GM12878 (cell line): ENCODE results near the gene MUC16. TPM values are rescaled to one million over a fixed set of nuclear protein-coding genes. Genes with fewer than 3 reads are reported as not detected.

Experiments used
- ATAC-seq: fragments of 200-7000 bp; cut with Tn5 transposase; 3 replicates; pipeline ENCODE4 v1.9.1; 2020; ENCODE audit warnings: mild to moderate bottlenecking, moderate library complexity
- BruUV-seq: library from RNA; stranded (reverse); fragments of 400-500 nt; replicated peaks from 2 replicates; lab custom pipeline; 2021; lab: Mats Ljungman, UMichigan
- CTCF ChIA-PET: fragments of 300-600 bp; sonication (Branson Sonifier 250); formaldehyde crosslinking; extraction: SDS; loops from one replicate; lab custom pipeline; 2021; ENCODE audit warnings: inconsistent platforms; lab: Yijun Ruan, JAX
- POLR2A ChIA-PET: fragments of 350-600 bp; formaldehyde crosslinking; extraction: SDS; loops from one replicate; lab custom pipeline; 2021; ENCODE audit warnings: inconsistent platforms; lab: Charles Lee
- RAD21 ChIA-PET: fragments of 300-600 bp; sonication (Branson Sonifier 250); formaldehyde crosslinking; loops from one replicate; lab custom pipeline; 2023; ENCODE audit warnings: antibody characterized with exemption; ENCODE audit not compliant: unreplicated experiment; lab: Charles Lee
- SMC1A ChIA-PET: fragments of 300-600 bp; sonication (Branson Sonifier 250); formaldehyde crosslinking; loops from one replicate; lab custom pipeline; 2023; ENCODE audit not compliant: unreplicated experiment, uncharacterized antibody; lab: Charles Lee
- DNase-seq: peaks from one replicate; pipeline ENCODE4 v3.0.0-alpha.2; 2011; ENCODE audit warnings: low read depth, low spot score
- FAIRE-seq: peaks from 3 replicates; lab custom pipeline; 2011; peaks lifted over from hg19 to GRCh38; lab: Jason Lieb, UNC
- H2AFZ ChIP-seq: 2 replicates; pipeline ENCODE4 v1.6.0; 2011; ENCODE audit warnings: low read depth, low read length, control low read depth; ENCODE audit not compliant: control insufficient read depth
- H3K27ac ChIP-seq: 2 replicates; pipeline ENCODE4 v1.5.1; 2011; ENCODE audit warnings: control low read depth; ENCODE audit not compliant: control insufficient read depth, insufficient read depth
- H3K27me3 ChIP-seq, 2 experiments: replicated peaks in 1 of 2; 2 replicates each; pipeline versions ENCODE4 v1.6.0 to v1.6.1; 2011; ENCODE audit warnings: low read length in 1 of 2; ENCODE audit not compliant: control insufficient read depth in 2 of 2, insufficient read depth in 2 of 2
- H3K36me3 ChIP-seq, 2 experiments: 2 replicates each; pipeline ENCODE4 v1.5.1; 2011; ENCODE audit warnings: low read length in 1 of 2; ENCODE audit not compliant: control insufficient read depth in 2 of 2, insufficient read depth in 2 of 2
- H3K4me1 ChIP-seq: 2 replicates; pipeline ENCODE4 v1.6.1; 2011; ENCODE audit warnings: mild to moderate bottlenecking, low read length, moderate library complexity, mixed read lengths; ENCODE audit not compliant: control insufficient read depth, insufficient read depth
- H3K4me2 ChIP-seq: 2 replicates; pipeline ENCODE4 v1.6.0; 2011; ENCODE audit warnings: control low read depth; ENCODE audit not compliant: control insufficient read depth, insufficient read depth
- H3K4me3 ChIP-seq: fragments of 200-600 bp; sonication (generic); 2 replicates; pipeline ENCODE4 v1.5.1; 2016
- H3K79me2 ChIP-seq: 2 replicates; pipeline ENCODE4 v1.6.0; 2011; ENCODE audit warnings: low read length; ENCODE audit not compliant: control insufficient read depth, insufficient read depth
- H3K9ac ChIP-seq: 2 replicates; pipeline ENCODE4 v1.8.0; 2011; ENCODE audit warnings: low read length, control low read depth, mixed read lengths; ENCODE audit not compliant: control insufficient read depth, insufficient read depth
- H3K9me3 ChIP-seq: replicated peaks from 3 replicates; pipeline ENCODE4 v1.5.1; 2011; ENCODE audit warnings: mild to moderate bottlenecking, low read length; ENCODE audit not compliant: control insufficient read depth, insufficient read depth
- H4K20me1 ChIP-seq: 2 replicates; pipeline ENCODE4 v1.6.0; 2011; ENCODE audit not compliant: control insufficient read depth, insufficient read depth
- BMI1 ChIP-seq: fragments of 450-650 bp; IDR thresholded peaks from 2 replicates; pipeline ENCODE4 v1.6.1; 2016; ENCODE audit warnings: mild to moderate bottlenecking, moderate library complexity, borderline replicate concordance
- EP300 ChIP-seq, 2 experiments: fragments of 150-350 bp in 1 of 2; IDR thresholded peaks; 2 replicates each; pipeline ENCODE4 v1.6.1; 2011 to 2012; ENCODE audit warnings: low read depth in 2 of 2, low read length in 2 of 2, borderline replicate concordance in 1 of 2, improper control_type of control experiment in 1 of 2, inconsistent platforms in 1 of 2; ENCODE audit not compliant: control insufficient read depth in 1 of 2
- HSF1 ChIP-seq: fragments of 150-350 bp; IDR thresholded peaks from 2 replicates; pipeline ENCODE4 v1.6.1; 2014; ENCODE audit warnings: mild to moderate bottlenecking, low read depth, low read length
- MEF2B ChIP-seq: fragments of 450-650 bp; IDR thresholded peaks from 2 replicates; pipeline ENCODE4 v1.6.1; 2018; ENCODE audit warnings: mild to moderate bottlenecking, moderate library complexity; ENCODE audit not compliant: partially characterized antibody, poor library complexity, severe bottlenecking
- NKRF ChIP-seq: fragments of 450-650 bp; conservative IDR thresholded peaks from 2 replicates; pipeline ENCODE4 v1.6.1; 2017; ENCODE audit warnings: mild to moderate bottlenecking, moderate library complexity
- SP1 ChIP-seq: IDR thresholded peaks from one replicate; pipeline ENCODE4 v1.6.1; 2011; ENCODE audit warnings: low read depth, low read length
- ZNF217 ChIP-seq: fragments of 450-650 bp; IDR thresholded peaks from 2 replicates; pipeline ENCODE4 v1.6.1; 2017; ENCODE audit warnings: antibody characterized with exemption, mild to moderate bottlenecking
- ZNF592 ChIP-seq: fragments of 450-650 bp; IDR thresholded peaks from 2 replicates; pipeline ENCODE4 v1.6.1; 2017; ENCODE audit warnings: mild to moderate bottlenecking, moderate library complexity
- WGBS: methylation state at CpG from one replicate; pipeline ENCODE4 v1.1.6; 2016; ENCODE audit warnings: low lambda C conversion rate; ENCODE audit not compliant: insufficient replicate concordance, insufficient coverage; ENCODE audit errors: missing lambda C conversion rate; 5-methylcytosine and 5-hydroxymethylcytosine counted together
- in situ Hi-C: fragments of 300-500 bp; cut with MboI; formaldehyde crosslinking; loops from 9 replicates; pipeline ENCODE4 v1.14.3; 2018; ENCODE audit warnings: mixed read lengths
- intact Hi-C: fragments of 100-400 bp; cut with micrococcal nuclease; formaldehyde crosslinking; loops from one replicate; pipeline ENCODE4 v1.14.2; 2022; ENCODE audit not compliant: unreplicated experiment
- polyA plus RNA-seq, 11 experiments: library from polyadenylated mRNA; depleted of rRNA in 4 of 11; unstranded in 6 of 11; stranded (reverse) in 5 of 11; fragments of >200 nt; fragmentation: Nextera tagmentation in 4 of 11; fragmentation: Illumina TruSeq in 1 of 11; extraction: Ambion mirVana in 4 of 11; extraction: Trizol in 1 of 11; gene quantifications; 1 replicate in 1 of 11; 2 replicates in 10 of 11; pipeline versions ENCODE4 v1.2.1 to v1.2.3, GENCODE V29; 2011 to 2016; ENCODE audit warnings: inconsistent platforms in 2 of 11, missing spikeins in 2 of 11, low read depth in 1 of 11
- total RNA-seq, 4 experiments: library from RNA; depleted of rRNA in 3 of 4; stranded (reverse); fragments of >200 nt in 3 of 4; fragmentation: Illumina TruSeq in 1 of 4; extraction: Trizol in 1 of 4; gene quantifications; 2 replicates each; pipeline versions ENCODE4 v1.2.1 to v1.2.3, GENCODE V29; 2013 to 2021
- TF ChIP-seq, protein P1 (sequence below): fragments of 450-650 bp; IDR thresholded peaks from 2 replicates; pipeline ENCODE4 v1.6.1; 2018; ENCODE audit warnings: borderline replicate concordance, mild to moderate bottlenecking; ENCODE audit not compliant: partially characterized antibody

MUC16 gene
- total and polyA plus RNA-seq, 10 of the 15 experiments (the other 5 are each of a cell fraction or from before 2014, with no cell fraction given), result under 0.01 TPM; not detected in 8

GRCh38 chr19:9014803-9015202 is 4.6 kb upstream of the MUC16 start (continued):
- TF ChIP-seq ZNF592, result no peak

GRCh38 chr19:9013988-9014387 is 3.8 kb upstream of the MUC16 start:
- POLR2A ChIA-PET, result no interaction called here
- Histone ChIP-seq H3K4me1 (no peaks in the 10 kb centered on the region), H3K4me2 (no peak overlapping the region), H3K27ac (no peak overlapping the region), H3K9me3 (no peaks in the 10 kb centered on the region; the same call in 2 of the 3 replicates), H3K9ac (no peak overlapping the region), H2AFZ (no peak overlapping the region), H3K27me3 (no peaks in the 10 kb centered on the region), H3K79me2 (no peaks in the 10 kb centered on the region), H3K36me3 (no peaks in the 10 kb centered on the region), H4K20me1 (no peaks in the 10 kb centered on the region), H3K4me3 (no peak overlapping the region)
- no TSS peak for BruUV-seq
- intact Hi-C loops, result no loop called here
- SMC1A ChIA-PET, result no interaction called here
- 29% methylated on average over 1 of the region's 1 CpG for WGBS
- in situ Hi-C loops, result no loop called here
- no peak for DNase-seq
- no peak for ATAC-seq
- CTCF ChIA-PET, result no interaction called here
- TF ChIP-seq BMI1 (no peak), ZNF217 (no peak), EP300 (IDR thresholded peaks at IDR 0.05; ENCODE audit: borderline replicate concordance in 1 of 2, control insufficient read depth in 1 of 2, low read depth in 2 of 2, low read length in 2 of 2) (no peak), MEF2B (no peak), SP1 (no peak), HSF1 (no peak), NKRF (no peak)
- TF ChIP-seq, protein P1, sequence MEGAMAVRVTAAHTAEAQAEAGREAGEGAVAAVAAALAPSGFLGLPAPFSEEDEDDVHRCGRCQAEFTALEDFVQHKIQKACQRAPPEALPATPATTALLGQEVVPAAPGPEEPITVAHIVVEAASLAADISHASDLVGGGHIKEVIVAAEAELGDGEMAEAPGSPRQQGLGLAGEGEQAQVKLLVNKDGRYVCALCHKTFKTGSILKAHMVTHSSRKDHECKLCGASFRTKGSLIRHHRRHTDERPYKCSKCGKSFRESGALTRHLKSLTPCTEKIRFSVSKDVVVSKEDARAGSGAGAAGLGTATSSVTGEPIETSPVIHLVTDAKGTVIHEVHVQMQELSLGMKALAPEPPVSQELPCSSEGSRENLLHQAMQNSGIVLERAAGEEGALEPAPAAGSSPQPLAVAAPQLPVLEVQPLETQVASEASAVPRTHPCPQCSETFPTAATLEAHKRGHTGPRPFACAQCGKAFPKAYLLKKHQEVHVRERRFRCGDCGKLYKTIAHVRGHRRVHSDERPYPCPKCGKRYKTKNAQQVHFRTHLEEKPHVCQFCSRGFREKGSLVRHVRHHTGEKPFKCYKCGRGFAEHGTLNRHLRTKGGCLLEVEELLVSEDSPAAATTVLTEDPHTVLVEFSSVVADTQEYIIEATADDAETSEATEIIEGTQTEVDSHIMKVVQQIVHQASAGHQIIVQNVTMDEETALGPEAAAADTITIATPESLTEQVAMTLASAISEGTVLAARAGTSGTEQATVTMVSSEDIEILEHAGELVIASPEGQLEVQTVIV, result no peak
- RAD21 ChIA-PET, result no interaction called here
- FAIRE-seq, result no peak
